ENCODE data around the gene PGGHG. TPM values are rescaled to one million over a fixed set of nuclear protein-coding genes. Genes with fewer than 3 reads are reported as not detected.

The PGGHG gene
- total and polyA plus RNA-seq, 2 of the 13 experiments (the other 11 are each of a cell fraction or from before 2014, with no cell fraction given) = 5.9 to 14.8 TPM

- TF ChIP-seq ZNF230 (CRISPR knock-in tag; IDR thresholded peaks at IDR 0.05) (no peak), ZNF564 (CRISPR knock-in tag; IDR thresholded peaks at IDR 0.05) (no peak), MED8 (CRISPR knock-in tag; IDR thresholded peaks at IDR 0.05; ENCODE audit: insufficient replicate concordance) (no peak), THRA (CRISPR knock-in tag; IDR thresholded peaks at IDR 0.05; ENCODE audit: borderline replicate concordance) (no peak), DDIT3 (CRISPR knock-in tag; IDR thresholded peaks at IDR 0.05) (no peak), ZNF761 (CRISPR knock-in tag; conservative IDR thresholded peaks at IDR 0.05) (no peak), SNAPC4 (CRISPR knock-in tag; IDR thresholded peaks at IDR 0.05) (no peak), ZNF557 (CRISPR knock-in tag; IDR thresholded peaks at IDR 0.05) (no peak)
Observed at GRCh38 chr11:244376-244775, 44.5 kb upstream of the PGGHG start (continued).
